Osteocyte (in vitro differentiated cells): ENCODE data around the gene LRRC4C. TPM values are rescaled to one million over a fixed set of nuclear protein-coding genes. Genes with fewer than 3 reads are reported as not detected.

ENCODE experiments used
- DNase-seq: peaks from one replicate; pipeline ENCODE4 v3.0.0; 2021; ENCODE audit warnings: mixed read lengths; ENCODE audit not compliant: unreplicated experiment; ENCODE audit errors: extremely low spot score
- H3K27ac Mint-ChIP-seq: one replicate; pipeline ENCODE4 v1.8.0; 2021; ENCODE audit warnings: mild to moderate bottlenecking, mixed read lengths; ENCODE audit not compliant: unreplicated experiment
- H3K27me3 Mint-ChIP-seq: one replicate; pipeline ENCODE4 v1.8.0; 2021; ENCODE audit warnings: mixed read lengths; ENCODE audit not compliant: unreplicated experiment
- H3K36me3 Mint-ChIP-seq: one replicate; pipeline ENCODE4 v1.8.0; 2021; ENCODE audit warnings: mixed read lengths; ENCODE audit not compliant: unreplicated experiment
- H3K4me1 Mint-ChIP-seq: one replicate; pipeline ENCODE4 v1.8.0; 2021; ENCODE audit warnings: mixed read lengths; ENCODE audit not compliant: unreplicated experiment
- H3K4me3 Mint-ChIP-seq: one replicate; pipeline ENCODE4 v1.8.0; 2021; ENCODE audit warnings: mild to moderate bottlenecking, moderate library complexity, mixed read lengths; ENCODE audit not compliant: unreplicated experiment
- H3K9me3 Mint-ChIP-seq: one replicate; pipeline ENCODE4 v1.8.0; 2021; ENCODE audit warnings: mixed read lengths; ENCODE audit not compliant: unreplicated experiment
- total RNA-seq: library from RNA; stranded (reverse); gene quantifications from 2 replicates; pipeline ENCODE4 v1.2.1, GENCODE V29; 2021
- TF ChIP-seq, protein P1 (sequence below): fragments of 200-600 bp; sonication (generic); IDR thresholded peaks from 2 replicates; pipeline ENCODE4 v1.5.0; 2021; ENCODE audit warnings: antibody characterized with exemption, mild to moderate bottlenecking, moderate library complexity

Gene LRRC4C
- total RNA-seq, 1 donor from 2014 or later: 0.16 TPM

DNA sequence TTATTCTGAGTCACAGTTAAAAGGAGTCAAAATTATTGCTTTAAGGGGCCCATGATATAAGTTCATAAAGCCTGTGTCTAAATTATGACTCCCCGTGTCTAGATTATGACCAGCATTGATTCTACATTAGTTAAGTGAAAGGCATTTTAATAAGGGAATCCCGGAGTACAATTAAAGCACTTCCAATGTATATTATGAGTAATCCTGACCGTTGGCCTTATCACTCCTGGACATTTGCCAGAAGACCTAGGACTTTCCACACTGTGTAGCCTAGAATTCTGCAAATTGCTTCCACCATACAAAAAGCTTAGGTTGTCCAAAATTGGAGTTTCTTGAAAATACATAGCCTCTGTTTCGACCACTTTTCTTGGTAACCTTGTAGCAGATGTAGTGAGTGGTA lies 1292.6 kb downstream of the LRRC4C start:
- TF ChIP-seq, protein P1, sequence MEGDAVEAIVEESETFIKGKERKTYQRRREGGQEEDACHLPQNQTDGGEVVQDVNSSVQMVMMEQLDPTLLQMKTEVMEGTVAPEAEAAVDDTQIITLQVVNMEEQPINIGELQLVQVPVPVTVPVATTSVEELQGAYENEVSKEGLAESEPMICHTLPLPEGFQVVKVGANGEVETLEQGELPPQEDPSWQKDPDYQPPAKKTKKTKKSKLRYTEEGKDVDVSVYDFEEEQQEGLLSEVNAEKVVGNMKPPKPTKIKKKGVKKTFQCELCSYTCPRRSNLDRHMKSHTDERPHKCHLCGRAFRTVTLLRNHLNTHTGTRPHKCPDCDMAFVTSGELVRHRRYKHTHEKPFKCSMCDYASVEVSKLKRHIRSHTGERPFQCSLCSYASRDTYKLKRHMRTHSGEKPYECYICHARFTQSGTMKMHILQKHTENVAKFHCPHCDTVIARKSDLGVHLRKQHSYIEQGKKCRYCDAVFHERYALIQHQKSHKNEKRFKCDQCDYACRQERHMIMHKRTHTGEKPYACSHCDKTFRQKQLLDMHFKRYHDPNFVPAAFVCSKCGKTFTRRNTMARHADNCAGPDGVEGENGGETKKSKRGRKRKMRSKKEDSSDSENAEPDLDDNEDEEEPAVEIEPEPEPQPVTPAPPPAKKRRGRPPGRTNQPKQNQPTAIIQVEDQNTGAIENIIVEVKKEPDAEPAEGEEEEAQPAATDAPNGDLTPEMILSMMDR: no peak
- H3K4me1 Mint-ChIP-seq: no peaks in the 10 kb centered on the region
- H3K27me3 Mint-ChIP-seq: no peaks in the 10 kb centered on the region
- H3K9me3 Mint-ChIP-seq: peaks cover 27% of the 10 kb centered on the region
- no peak overlapping the region for H3K27ac Mint-ChIP-seq
- H3K36me3 Mint-ChIP-seq: no peaks in the 10 kb centered on the region
- DNase-seq: no peak
- H3K4me3 Mint-ChIP-seq: no peak overlapping the region

DNA sequence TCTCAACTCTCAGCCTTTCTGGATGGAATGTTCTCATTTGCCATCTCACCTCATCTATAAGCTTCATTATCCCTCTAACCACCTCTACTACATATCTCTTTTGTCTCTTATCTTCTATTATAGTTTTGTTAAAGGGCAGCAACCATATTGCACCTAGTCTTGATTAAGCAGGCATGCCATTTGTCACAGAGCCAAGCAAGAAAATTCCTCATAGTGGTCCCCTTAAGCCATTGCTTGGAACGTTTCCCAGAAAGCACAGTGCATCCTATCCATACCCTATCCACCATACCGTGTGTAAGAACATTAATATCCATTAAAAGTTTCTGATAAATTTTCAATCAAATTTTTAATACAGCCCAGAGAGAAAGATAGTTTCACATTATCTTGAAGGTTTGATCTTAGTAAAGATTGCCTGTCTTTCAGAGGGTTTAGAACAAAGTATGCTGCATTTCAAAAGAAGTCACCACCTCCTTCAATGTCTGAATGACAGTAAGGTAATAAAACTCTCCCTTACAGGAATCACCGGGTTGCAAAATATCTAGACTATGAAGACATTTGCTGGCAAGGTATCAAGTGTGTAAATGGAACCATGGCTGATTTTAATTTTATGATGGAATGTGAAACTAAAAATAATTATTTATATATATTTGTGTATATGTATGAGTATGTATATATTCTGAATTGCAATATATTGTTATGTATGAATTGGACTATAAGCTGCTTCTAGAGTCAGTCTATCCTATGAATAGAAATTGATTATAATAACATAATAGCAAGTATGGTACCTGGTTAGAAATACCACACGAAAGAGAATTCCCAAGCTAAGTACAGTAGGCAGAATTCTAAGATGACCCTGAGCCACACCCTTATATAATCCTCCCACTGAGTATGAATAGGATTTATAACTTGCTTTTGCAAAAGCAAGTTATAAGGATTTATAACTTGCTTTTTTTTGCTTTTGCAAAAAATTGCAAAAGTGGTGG lies 1296.3 kb downstream of the LRRC4C start:
- no peak for DNase-seq
- TF ChIP-seq, protein P1: no peak
- H3K36me3 Mint-ChIP-seq: no peaks in the 10 kb centered on the region
- H3K4me3 Mint-ChIP-seq: no peak overlapping the region
- no peaks in the 10 kb centered on the region for H3K4me1 Mint-ChIP-seq
- no peak overlapping the region for H3K27ac Mint-ChIP-seq
- no peaks in the 10 kb centered on the region for H3K27me3 Mint-ChIP-seq
- peaks cover 26% of the 10 kb centered on the region for H3K9me3 Mint-ChIP-seq

DNA sequence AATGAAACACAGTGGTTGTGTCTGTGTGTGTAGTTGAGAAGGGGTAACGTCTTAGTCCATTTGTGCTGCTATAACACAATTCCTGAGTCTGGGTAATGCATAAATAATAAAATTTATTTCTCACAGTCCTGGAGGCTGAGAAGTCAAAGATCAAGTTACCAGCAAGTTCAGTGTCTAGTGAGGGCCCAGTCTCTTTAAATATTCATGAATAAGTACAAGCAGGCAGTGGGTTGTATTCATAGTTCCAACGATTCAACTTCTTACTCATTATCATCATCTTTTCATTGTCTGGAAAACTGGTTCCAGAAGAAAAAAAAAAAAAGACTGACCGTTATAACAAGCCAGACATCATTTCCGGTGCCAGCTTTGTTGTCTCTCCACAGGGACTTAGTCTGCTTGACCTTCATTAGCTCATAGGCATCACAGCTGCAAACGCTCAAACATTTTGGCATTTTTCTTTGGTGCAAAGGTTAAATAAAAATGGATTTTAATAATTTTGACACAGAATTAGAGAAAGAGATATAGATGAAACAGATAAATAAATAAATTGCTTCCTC lies 1297.5 kb downstream of the LRRC4C start:
- H3K4me1 Mint-ChIP-seq: no peaks in the 10 kb centered on the region
- H3K36me3 Mint-ChIP-seq: no peaks in the 10 kb centered on the region
- H3K9me3 Mint-ChIP-seq: peaks cover 25% of the 10 kb centered on the region
- H3K27me3 Mint-ChIP-seq: no peaks in the 10 kb centered on the region
- DNase-seq: no peak
- TF ChIP-seq, protein P1: no peak
- H3K4me3 Mint-ChIP-seq: no peak overlapping the region
- no peak overlapping the region for H3K27ac Mint-ChIP-seq

DNA sequence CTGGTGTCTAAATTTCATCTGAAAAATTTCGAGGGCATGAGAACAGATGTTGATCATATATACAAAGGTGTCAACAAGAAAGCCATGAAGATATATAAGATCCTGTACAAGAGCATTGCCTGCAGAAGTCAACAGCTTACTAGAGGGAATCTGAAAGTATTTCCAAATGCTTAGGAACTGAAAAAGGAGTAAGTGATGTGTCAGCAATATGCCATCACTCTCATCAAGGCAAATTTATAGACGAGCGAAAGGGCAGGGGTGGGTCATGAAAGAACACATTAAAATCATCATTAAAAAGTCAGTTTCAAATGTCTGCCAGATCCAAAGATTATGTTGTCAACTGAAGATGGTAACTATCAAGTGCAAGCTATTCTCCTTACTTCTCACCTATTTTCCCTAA lies 1299.0 kb downstream of the LRRC4C start:
- Mint-ChIP-seq H3K27ac (no peak overlapping the region), H3K36me3 (no peaks in the 10 kb centered on the region), H3K9me3 (peaks cover 32% of the 10 kb centered on the region), H3K4me1 (no peaks in the 10 kb centered on the region), H3K4me3 (no peak overlapping the region), H3K27me3 (no peaks in the 10 kb centered on the region)
- TF ChIP-seq, protein P1: no peak
- no peak for DNase-seq

DNA sequence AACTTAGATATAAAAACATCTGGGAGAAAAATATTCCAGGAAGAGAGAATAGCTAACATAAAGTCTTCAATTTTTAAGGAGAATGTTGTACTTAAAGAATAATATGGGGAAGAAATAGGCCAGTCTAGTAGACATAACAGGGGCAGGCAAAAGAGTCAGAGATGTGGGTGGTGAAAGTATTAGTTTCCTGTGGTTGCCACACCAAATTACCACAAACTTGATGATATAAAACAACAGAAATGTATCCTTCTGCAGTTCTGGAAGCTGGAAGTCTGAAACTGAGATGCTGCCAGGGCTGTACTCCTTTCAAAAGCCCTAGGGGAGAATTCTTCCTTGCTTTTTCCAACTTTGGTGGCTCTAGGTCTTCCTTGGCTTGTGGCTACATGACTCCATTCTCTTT lies 1309.7 kb downstream of the LRRC4C start:
- H3K27ac Mint-ChIP-seq: no peak overlapping the region
- H3K27me3 Mint-ChIP-seq: no peaks in the 10 kb centered on the region

More for the DNA sequence above, 1309.7 kb downstream of the LRRC4C start:
- no peaks in the 10 kb centered on the region for H3K36me3 Mint-ChIP-seq
- TF ChIP-seq, protein P1: no peak
- DNase-seq: no peak
- no peaks in the 10 kb centered on the region for H3K4me1 Mint-ChIP-seq
- peaks cover 25% of the 10 kb centered on the region for H3K9me3 Mint-ChIP-seq
- no peak overlapping the region for H3K4me3 Mint-ChIP-seq
